Stimulated activated CD8-positive, alpha-beta memory T cell treated with anti-CD3 and anti-CD28 coated beads, Interleukin-15, amount 100 ng/mL, for 24 hours (primary cell): ENCODE measurements around the gene TNIP2.

ENCODE experiments used
- DNase-seq: peaks from one replicate; pipeline ENCODE4 v3.0.0-alpha.2; 2020; ENCODE audit warnings: low read depth

The TNIP2 gene, protein sequence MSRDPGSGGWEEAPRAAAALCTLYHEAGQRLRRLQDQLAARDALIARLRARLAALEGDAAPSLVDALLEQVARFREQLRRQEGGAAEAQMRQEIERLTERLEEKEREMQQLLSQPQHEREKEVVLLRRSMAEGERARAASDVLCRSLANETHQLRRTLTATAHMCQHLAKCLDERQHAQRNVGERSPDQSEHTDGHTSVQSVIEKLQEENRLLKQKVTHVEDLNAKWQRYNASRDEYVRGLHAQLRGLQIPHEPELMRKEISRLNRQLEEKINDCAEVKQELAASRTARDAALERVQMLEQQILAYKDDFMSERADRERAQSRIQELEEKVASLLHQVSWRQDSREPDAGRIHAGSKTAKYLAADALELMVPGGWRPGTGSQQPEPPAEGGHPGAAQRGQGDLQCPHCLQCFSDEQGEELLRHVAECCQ

GRCh38 chr4:2755821-2756690 is at the start of gene TNIP2:
TNIP2 (minus strand) TSS chr4:2756336; CDS start chr4:2756289, 47 bp downstream.
- DNase-seq: peak; percentile 57

- DNase-seq: no peak
Measured at GRCh38 chr4:2804973-2805501, 48.9 kb upstream of the TNIP2 start.

- DNase-seq: no peak
Measured at GRCh38 chr4:2804449-2804972, 48.4 kb upstream of the TNIP2 start.

DNA sequence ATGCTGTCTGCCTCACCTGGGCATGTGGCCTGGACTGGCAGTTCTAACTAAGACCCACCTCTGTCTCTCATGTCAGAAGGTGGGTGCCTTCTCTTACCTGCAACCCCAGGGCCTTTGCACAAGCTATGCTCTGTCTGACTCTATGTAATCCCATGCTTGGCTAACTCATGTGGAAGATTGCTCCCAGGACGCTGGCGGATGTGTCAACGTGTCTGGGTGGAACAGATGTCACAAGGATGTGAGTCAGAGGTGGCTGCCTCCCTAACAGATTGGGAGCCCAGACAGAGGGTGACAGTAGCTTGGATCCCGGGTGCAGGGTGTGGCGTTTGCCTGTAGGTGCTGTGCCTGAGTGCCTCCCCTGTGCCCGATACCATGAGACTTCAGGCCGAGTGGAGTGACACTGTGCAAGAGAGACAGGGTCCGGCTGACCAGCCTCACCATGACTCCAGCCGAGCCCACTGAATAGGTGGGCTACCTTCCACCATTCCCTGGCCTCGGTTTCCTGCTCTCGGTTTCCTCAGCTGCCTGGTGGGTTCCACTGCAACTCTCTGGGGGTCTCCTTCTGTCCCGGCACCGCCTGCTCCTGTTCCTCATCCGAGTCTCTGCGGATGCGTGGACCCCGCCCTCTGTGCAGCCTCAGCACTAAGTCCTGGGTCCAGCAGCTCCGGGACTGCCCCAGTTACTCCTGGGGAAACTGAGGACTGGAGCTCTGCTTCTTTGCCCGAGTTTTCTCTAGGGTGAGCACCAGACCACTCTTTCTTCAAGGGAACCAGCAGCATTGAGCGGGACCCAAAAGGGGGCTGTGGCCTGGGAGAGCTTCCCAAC is 47.7 kb upstream of the TNIP2 start:
- DNase-seq: no peak

DNA sequence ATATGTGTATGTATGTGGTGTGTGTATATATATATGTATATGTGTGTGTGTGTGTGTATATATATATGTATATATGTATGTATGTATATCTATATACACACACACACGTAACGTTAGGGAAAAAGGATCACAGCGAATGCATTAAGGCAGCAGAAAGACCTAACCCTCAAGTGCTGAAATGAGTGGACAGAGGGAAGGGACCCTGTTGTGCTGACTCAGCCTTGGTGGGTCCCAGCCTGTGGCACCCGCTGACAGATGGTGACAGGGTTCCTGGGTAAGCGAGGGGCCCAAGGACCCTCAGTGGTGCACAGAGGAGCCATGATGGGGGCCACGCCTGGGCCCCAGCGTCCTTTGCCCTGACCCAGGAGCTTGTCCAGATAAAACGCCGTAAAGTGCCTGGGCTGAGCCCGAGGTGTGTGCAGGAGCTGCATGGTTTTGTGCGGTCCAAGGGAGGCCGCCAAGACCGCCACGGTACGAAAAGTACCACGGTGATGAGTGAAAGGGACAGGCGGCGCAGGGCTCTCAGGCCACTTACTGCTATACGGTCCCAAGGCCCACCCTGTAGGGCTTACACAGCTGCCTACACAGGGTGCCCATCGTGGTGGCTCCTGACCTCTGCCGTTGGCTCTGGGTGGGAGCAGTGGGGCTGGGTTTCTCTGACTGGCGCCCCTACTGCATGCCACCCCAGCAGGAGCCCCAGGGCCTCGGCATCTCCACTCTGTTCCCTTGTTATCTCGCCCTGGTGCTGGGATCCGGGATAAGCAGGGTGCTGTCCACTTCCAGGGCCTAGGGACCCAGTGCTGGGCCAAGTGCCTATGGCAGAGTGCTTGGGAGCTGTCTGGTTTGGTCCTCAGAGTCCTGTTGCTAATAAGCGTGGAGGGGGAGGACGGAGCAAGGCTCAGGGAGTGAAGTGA is 46.7 kb upstream of the TNIP2 start:
- DNase-seq: no peak

- no peak for DNase-seq
Measured at GRCh38 chr4:2800691-2801596, 44.8 kb upstream of the TNIP2 start.

- no peak for DNase-seq
Measured at GRCh38 chr4:2799971-2800690, 44.0 kb upstream of the TNIP2 start.

GRCh38 chr4:2799224-2799911 is 43.2 kb upstream of the TNIP2 start:
- DNase-seq: no peak

DNA sequence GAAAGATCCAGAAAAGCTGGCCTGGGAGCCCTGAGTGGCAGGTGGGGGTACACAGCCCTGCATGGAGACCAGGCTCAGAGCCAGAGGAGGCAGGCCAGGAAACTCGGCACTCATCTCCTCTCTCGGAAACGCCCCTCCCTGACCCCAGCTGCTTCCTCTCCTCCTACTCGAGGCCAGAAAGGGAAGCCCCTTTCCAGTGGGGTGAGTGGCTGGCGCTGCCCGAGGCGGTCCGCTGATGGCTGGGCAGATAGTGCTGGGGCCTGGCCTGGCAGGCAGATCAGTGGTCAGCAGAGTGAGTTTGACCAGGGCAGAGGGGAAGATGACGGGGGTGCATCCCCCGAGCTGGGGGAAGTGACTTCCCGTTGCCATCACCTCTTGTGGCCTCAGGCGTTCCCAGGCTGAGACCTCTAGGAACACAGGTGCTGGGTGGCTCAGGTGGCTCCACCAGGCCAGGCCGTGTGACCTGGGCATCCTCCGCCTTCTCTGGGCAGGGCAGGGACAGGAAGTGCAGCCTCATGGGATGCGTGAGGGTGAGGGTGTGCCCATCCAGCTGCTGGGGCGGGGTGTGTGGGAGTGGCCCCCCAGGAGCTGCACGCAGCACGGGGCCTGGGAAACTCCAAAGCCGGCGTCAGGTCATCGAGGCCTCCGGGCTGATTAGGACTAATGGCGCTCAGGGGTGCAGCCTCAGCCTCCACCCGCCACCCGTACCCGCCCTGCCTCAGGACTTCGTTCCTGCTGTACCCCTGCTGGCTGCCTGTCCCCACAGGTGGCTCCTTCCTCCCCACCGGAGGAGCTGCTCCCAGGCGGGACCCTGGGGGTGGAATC is 42.5 kb upstream of the TNIP2 start:
- no peak for DNase-seq

DNA sequence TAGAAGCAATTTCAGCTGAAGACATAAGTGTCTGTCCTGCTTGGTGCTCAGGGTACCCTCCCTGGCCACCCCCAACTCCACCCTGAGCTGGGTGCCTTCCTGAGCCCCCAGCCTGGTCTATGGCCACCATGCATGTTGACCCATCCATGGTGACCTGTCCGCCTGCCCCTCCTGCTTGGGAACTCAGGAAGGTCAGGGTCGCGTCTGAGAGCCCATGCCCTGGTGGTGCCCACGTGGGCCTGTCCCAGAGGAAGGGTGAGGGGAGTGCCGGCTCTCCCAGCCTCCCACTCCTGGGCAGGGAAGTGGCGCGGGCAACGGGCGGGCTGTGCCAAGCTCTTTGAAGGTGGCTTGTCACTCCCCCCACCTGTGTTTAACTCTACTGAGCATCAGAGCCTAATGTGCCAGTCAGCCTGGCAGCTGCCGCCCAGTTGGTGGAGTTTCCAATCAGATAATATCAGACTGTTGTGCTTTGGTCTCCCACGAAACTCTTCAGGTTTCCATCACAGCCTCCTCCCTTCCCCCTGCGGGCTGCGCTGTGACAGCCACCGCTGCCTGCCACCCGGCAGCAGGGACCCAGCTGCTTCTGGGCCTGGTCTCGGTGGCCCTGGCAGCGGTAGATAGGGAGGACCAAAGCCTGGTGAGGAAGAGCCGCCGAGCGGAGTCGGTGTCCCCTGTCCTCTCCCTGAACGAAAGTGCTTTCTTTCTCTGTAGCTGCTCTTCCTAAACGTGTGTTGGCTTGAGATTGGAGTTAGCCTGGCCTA is 41.6 kb upstream of the TNIP2 start:
- no peak for DNase-seq

- DNase-seq: no peak
Measured at GRCh38 chr4:2796849-2797544, 40.9 kb upstream of the TNIP2 start.

- no peak for DNase-seq
Measured at GRCh38 chr4:2795893-2796848, 40.0 kb upstream of the TNIP2 start.

- DNase-seq: no peak
Measured at GRCh38 chr4:2795300-2795892, 39.3 kb upstream of the TNIP2 start.
